Large intestine (tissue), 3 donors: ENCODE data around the gene GET3. TPM values are rescaled to one million over a fixed set of nuclear protein-coding genes. Genes with fewer than 3 reads are reported as not detected.
"Not testable (repeated sequence)": the region's sequence is repeated elsewhere in the genome, so short reads cannot be mapped to it uniquely, and the experiment has no call there.

Source experiments
- DNase-seq, 2 donors: peaks; one replicate each; pipeline versions ENCODE4 v3.0.0 to v3.0.0-alpha.2; 2013
- H3K27ac ChIP-seq: one replicate; pipeline ENCODE4 v1.5.1; 2013; ENCODE audit warnings: low read length
- H3K27me3 ChIP-seq: 2 replicates; pipeline ENCODE4 v1.6.1; 2013; ENCODE audit warnings: low read length; ENCODE audit not compliant: control insufficient read depth, insufficient read depth
- H3K36me3 ChIP-seq: 2 replicates; pipeline ENCODE4 v1.6.1; 2013; ENCODE audit warnings: low read length; ENCODE audit not compliant: control insufficient read depth, insufficient read depth
- H3K4me1 ChIP-seq: one replicate; pipeline ENCODE4 v1.6.1; 2013; ENCODE audit warnings: low read length; ENCODE audit not compliant: control insufficient read depth, insufficient read depth
- H3K4me3 ChIP-seq: one replicate; pipeline ENCODE4 v1.5.1; 2013; ENCODE audit warnings: low read length
- H3K9me3 ChIP-seq: one replicate; pipeline ENCODE4 v1.6.1; 2013; ENCODE audit warnings: mild to moderate bottlenecking, low read depth, low read length, moderate library complexity; ENCODE audit not compliant: control insufficient read depth
- WGBS: methylation state at CpG from one replicate; pipeline ENCODE4 v1.1.5; 2013; ENCODE audit warnings: low lambda C conversion rate; ENCODE audit not compliant: insufficient coverage; 5-methylcytosine and 5-hydroxymethylcytosine counted together
- polyA plus RNA-seq: library from polyadenylated mRNA; unstranded; fragments of 120-200 nt; gene quantifications from one replicate; pipeline ENCODE4 v1.2.1, GENCODE V29; 2013

GET3 gene
- polyA plus RNA-seq, 1 donor: 64.0 TPM

GRCh38 chr19:12797141-12797587, 59.9 kb downstream of the GET3 start:
- Histone ChIP-seq H3K27me3 (no peaks in the 10 kb centered on the region), H3K4me3 (no peak overlapping the region), H3K36me3 (peaks cover 24% of the 10 kb centered on the region), H3K4me1 (peaks cover 45% of the 10 kb centered on the region), H3K9me3 (peaks cover 4% of the 10 kb centered on the region), H3K27ac (no peak overlapping the region)
- no CpG with 5 or more reads among the region's 6 CpGs for WGBS
- DNase-seq: no peak

- not testable (repeated sequence) for H3K27me3 ChIP-seq, DNase-seq, H3K27ac ChIP-seq, H3K9me3 ChIP-seq, H3K4me3 ChIP-seq
- H3K36me3 ChIP-seq: peaks cover 24% of the 10 kb centered on the region
- peaks cover 49% of the 10 kb centered on the region for H3K4me1 ChIP-seq
- WGBS: 100% methylated on average over 1 of the region's 7 CpGs
Observed at GRCh38 chr19:12797607-12798006, 60.3 kb downstream of the GET3 start.

Other genes starting within 250 kb of the GET3 start
- gene ZNF564, start 186.0 kb upstream of the GET3 start, polyA plus RNA-seq: 12.3 TPM
- gene ZNF490, start 126.7 kb upstream of the GET3 start, polyA plus RNA-seq: 2.9 TPM
- gene ZNF791, start 126.6 kb upstream of the GET3 start, polyA plus RNA-seq: 19.0 TPM
- 51.5 TPM for gene MAN2B1, start 70.8 kb upstream of the GET3 start, polyA plus RNA-seq
- gene WDR83, start 70.7 kb upstream of the GET3 start, polyA plus RNA-seq: 20.5 TPM
- 97.7 TPM for gene DHPS, start 55.6 kb upstream of the GET3 start, polyA plus RNA-seq
- 0.33 TPM for gene GNG14, start 49.5 kb upstream of the GET3 start, polyA plus RNA-seq
- gene FBXW9, start 40.9 kb upstream of the GET3 start, polyA plus RNA-seq: 9.5 TPM
- 49.2 TPM for gene TNPO2, start 13.6 kb upstream of the GET3 start, polyA plus RNA-seq
- 219 TPM for gene TRIR, start 2.8 kb upstream of the GET3 start, polyA plus RNA-seq
- 0.10 TPM for gene BEST2, start 14.3 kb downstream of the GET3 start, polyA plus RNA-seq
- 192 TPM for gene HOOK2, start 38.1 kb downstream of the GET3 start, polyA plus RNA-seq
- 333 TPM for gene JUNB, start 54.0 kb downstream of the GET3 start, polyA plus RNA-seq
- gene PRDX2, start 64.3 kb downstream of the GET3 start, polyA plus RNA-seq: 271 TPM
- gene THSD8, start 64.6 kb downstream of the GET3 start, polyA plus RNA-seq: 3.8 TPM
- 20.3 TPM for gene RNASEH2A, start 69.1 kb downstream of the GET3 start, polyA plus RNA-seq
- 1.6 TPM for gene RTBDN, start 97.1 kb downstream of the GET3 start, polyA plus RNA-seq
- gene MAST1, start 101.0 kb downstream of the GET3 start, polyA plus RNA-seq: 4.4 TPM
- 7.8 TPM for gene DNASE2, start 144.0 kb downstream of the GET3 start, polyA plus RNA-seq
- 0.79 TPM for gene KLF1, start 149.7 kb downstream of the GET3 start, polyA plus RNA-seq
- 25.4 TPM for gene GCDH, start 153.7 kb downstream of the GET3 start, polyA plus RNA-seq
- gene SYCE2, start 181.8 kb downstream of the GET3 start, polyA plus RNA-seq: 1.0 TPM
- 55.0 TPM for gene FARSA, start 196.2 kb downstream of the GET3 start, polyA plus RNA-seq
- 723 TPM for gene CALR, start 201.1 kb downstream of the GET3 start, polyA plus RNA-seq
- 91.8 TPM for gene RAD23A, start 208.4 kb downstream of the GET3 start, polyA plus RNA-seq
- gene GADD45GIP1, start 219.7 kb downstream of the GET3 start, polyA plus RNA-seq: 30.5 TPM
- 0.06 TPM for gene DAND5, start 232.1 kb downstream of the GET3 start, polyA plus RNA-seq